HepG2 (cell line): Measurements from ENCODE around the gene GCSAM. TPM values are rescaled to one million over a fixed set of nuclear protein-coding genes. Genes with fewer than 3 reads are reported as not detected.

Source experiments
- ATAC-seq: fragments of 200-7000 bp; cut with Tn5 transposase; 3 replicates; pipeline ENCODE4 v1.9.1; 2020; ENCODE audit warnings: mild to moderate bottlenecking, moderate library complexity
- BruUV-seq: library from RNA; stranded (reverse); fragments of 400-500 nt; replicated peaks from 2 replicates; lab custom pipeline; 2021; lab: Mats Ljungman, UMichigan
- CTCF ChIA-PET: fragments of 300-600 bp; formaldehyde crosslinking; extraction: SDS; loops from one replicate; lab custom pipeline; 2021; ENCODE audit warnings: low total read pairs, inconsistent platforms, low intra/inter-chr PET ratio; lab: Yijun Ruan, JAX
- POLR2A ChIA-PET: fragments of 350-600 bp; sonication (Branson Sonifier 250); formaldehyde crosslinking; loops from one replicate; lab custom pipeline; 2020; ENCODE audit warnings: antibody characterized with exemption, inconsistent platforms; lab: Yijun Ruan, JAX
- DNase-seq: peaks from one replicate; pipeline ENCODE4 v3.0.0-alpha.2; 2015; ENCODE audit warnings: low spot score
- FAIRE-seq: peaks from 3 replicates; lab custom pipeline; 2011; peaks lifted over from hg19 to GRCh38; lab: Jason Lieb, UNC
- H2AFZ ChIP-seq: one replicate; pipeline ENCODE4 v1.6.1; 2011; ENCODE audit warnings: low read length, inconsistent platforms
- H3K27ac ChIP-seq: fragments of 300-600 bp; 3 replicates; pipeline ENCODE4 v1.8.0; 2011; ENCODE audit warnings: mixed run types, mild to moderate bottlenecking, mixed read lengths, low read length, inconsistent platforms; ENCODE audit not compliant: insufficient read depth; ENCODE audit errors: extremely low read length
- H3K27me3 ChIP-seq, 2 experiments: fragments of 200-600 bp in 1 of 2; 2 replicates in 1 of 2; 3 replicates in 1 of 2; pipeline versions ENCODE4 v1.6.0 to v1.8.0; 2011; ENCODE audit warnings: low read length in 2 of 2, mild to moderate bottlenecking in 2 of 2, moderate library complexity in 2 of 2, inconsistent platforms in 1 of 2; ENCODE audit not compliant: insufficient read depth in 2 of 2, control insufficient read depth in 1 of 2
- H3K36me3 ChIP-seq, 2 experiments: fragments of 200-600 bp in 1 of 2; replicated peaks in 1 of 2; 2 replicates in 1 of 2; 3 replicates in 1 of 2; pipeline versions ENCODE4 v1.5.1 to v1.8.0; 2011; ENCODE audit warnings: low read length in 2 of 2, inconsistent platforms in 1 of 2; ENCODE audit not compliant: insufficient read depth in 2 of 2, control insufficient read depth in 1 of 2
- H3K4me1 ChIP-seq: 2 replicates; pipeline ENCODE4 v1.5.1; 2012; ENCODE audit warnings: low read length, inconsistent platforms; ENCODE audit not compliant: insufficient read depth
- H3K4me2 ChIP-seq: 2 replicates; pipeline ENCODE4 v1.6.0; 2011; ENCODE audit warnings: low read depth, low read length, inconsistent platforms
- H3K4me3 ChIP-seq, 3 experiments: fragments of 200-600 bp in 1 of 3; sonication (generic), shearing (Covaris generic) in 1 of 3; replicated peaks in 1 of 3; 2 replicates each; pipeline ENCODE4 v1.5.1; 2011 to 2016; ENCODE audit warnings: low read length in 3 of 3, inconsistent platforms in 2 of 3, low read depth in 2 of 3, mild to moderate bottlenecking in 2 of 3, control low read depth in 1 of 3, mixed read lengths in 1 of 3; ENCODE audit not compliant: insufficient read depth in 1 of 3
- H3K79me2 ChIP-seq: one replicate; pipeline ENCODE4 v1.6.1; 2011; ENCODE audit warnings: low read length, inconsistent platforms; ENCODE audit not compliant: insufficient read depth
- H3K9ac ChIP-seq: 2 replicates; pipeline ENCODE4 v1.6.0; 2011; ENCODE audit warnings: mild to moderate bottlenecking, low read depth, low read length, inconsistent platforms; ENCODE audit not compliant: insufficient read depth
- H3K9me3 ChIP-seq: 2 replicates; pipeline ENCODE4 v1.5.1; 2012; ENCODE audit warnings: mild to moderate bottlenecking, low read length
- H4K20me1 ChIP-seq: 2 replicates; pipeline ENCODE4 v1.6.0; 2011; ENCODE audit warnings: inconsistent platforms, mild to moderate bottlenecking, low read length, moderate library complexity; ENCODE audit not compliant: insufficient read depth
- DNMT1 ChIP-seq: sonication (generic); formaldehyde crosslinking; IDR thresholded peaks from 2 replicates; pipeline ENCODE4 v1.5.1; 2020; ENCODE audit warnings: mild to moderate bottlenecking, missing genetic modification reagents
- ELF3 ChIP-seq: IDR thresholded peaks from 2 replicates; pipeline ENCODE4 v1.6.1; 2016; ENCODE audit warnings: missing genetic modification reagents, missing compliant biosample characterization
- GPN1 ChIP-seq: sonication (generic); formaldehyde crosslinking; IDR thresholded peaks from 2 replicates; pipeline ENCODE4 v1.5.1; 2020; ENCODE audit warnings: missing genetic modification reagents, borderline replicate concordance
- HOXA5 ChIP-seq: sonication (generic); formaldehyde crosslinking; IDR thresholded peaks from 2 replicates; pipeline ENCODE4 v1.4.0; 2020; ENCODE audit warnings: missing genetic modification reagents
- KDM2A ChIP-seq: sonication (generic); formaldehyde crosslinking; IDR thresholded peaks from 2 replicates; pipeline ENCODE4 v1.4.0; 2020; ENCODE audit warnings: low read depth, missing genetic modification reagents, borderline replicate concordance
- KLF15 ChIP-seq: sonication (generic); formaldehyde crosslinking; IDR thresholded peaks from 2 replicates; pipeline ENCODE4 v1.8.1; 2023; ENCODE audit warnings: borderline replicate concordance, mild to moderate bottlenecking, inconsistent platforms, missing genetic modification reagents, mixed read lengths
- MAZ ChIP-seq, 2 experiments: sonication (generic) in 1 of 2; formaldehyde crosslinking in 1 of 2; IDR thresholded peaks; 2 replicates each; pipeline versions ENCODE4 v1.5.0 to v1.6.1; 2012 to 2020; ENCODE audit warnings: low read depth in 2 of 2, mild to moderate bottlenecking in 2 of 2, borderline replicate concordance in 1 of 2, improper control_type of control experiment in 1 of 2, low read length in 1 of 2, missing genetic modification reagents in 1 of 2, moderate library complexity in 1 of 2
- MED8 ChIP-seq: sonication (generic); formaldehyde crosslinking; IDR thresholded peaks from 2 replicates; pipeline ENCODE4 v1.8.1; 2023; ENCODE audit warnings: mild to moderate bottlenecking, missing genetic modification reagents; ENCODE audit not compliant: insufficient replicate concordance
- NFKBIZ ChIP-seq: IDR thresholded peaks from 2 replicates; pipeline ENCODE4 v1.6.1; 2018; ENCODE audit warnings: missing genetic modification reagents, missing compliant biosample characterization
- NR2F2 ChIP-seq: IDR thresholded peaks from 2 replicates; pipeline ENCODE4 v1.6.1; 2012; ENCODE audit warnings: low read depth, inconsistent platforms, borderline replicate concordance
- SYNCRIP ChIP-seq: fragments of 200-400 bp; formaldehyde crosslinking; IDR thresholded peaks from 2 replicates; pipeline ENCODE4 v1.6.1; 2018; ENCODE audit warnings: mild to moderate bottlenecking, low read depth, low read length; ENCODE audit not compliant: insufficient read depth
- TBP ChIP-seq: sonication (generic); formaldehyde crosslinking; IDR thresholded peaks from 2 replicates; pipeline ENCODE4 v1.5.0; 2020; ENCODE audit warnings: missing genetic modification reagents
- TGIF2 ChIP-seq: IDR thresholded peaks from 2 replicates; pipeline ENCODE4 v1.6.1; 2016; ENCODE audit warnings: control low read depth, missing compliant biosample characterization
- ZNF142 ChIP-seq: sonication (generic); formaldehyde crosslinking; IDR thresholded peaks from 2 replicates; pipeline ENCODE4 v1.4.0; 2020; ENCODE audit warnings: missing genetic modification reagents
- ZNF317 ChIP-seq: sonication (generic); formaldehyde crosslinking; IDR thresholded peaks from 2 replicates; pipeline ENCODE4 v1.5.0; 2020; ENCODE audit warnings: mild to moderate bottlenecking, missing genetic modification reagents
- ZNF510 ChIP-seq: sonication (generic); formaldehyde crosslinking; IDR thresholded peaks from 2 replicates; pipeline ENCODE4 v1.4.0; 2020; ENCODE audit warnings: low read depth, mild to moderate bottlenecking, missing genetic modification reagents
- ZNF670 ChIP-seq: sonication (generic); formaldehyde crosslinking; IDR thresholded peaks from 2 replicates; pipeline ENCODE4 v1.8.0; 2022; ENCODE audit warnings: mild to moderate bottlenecking, missing genetic modification reagents, borderline replicate concordance
- WGBS: methylation state at CpG from one replicate; pipeline ENCODE4 v1.1.6; 2017; ENCODE audit warnings: low lambda C conversion rate; 5-methylcytosine and 5-hydroxymethylcytosine counted together
- in situ Hi-C: cut with HindIII; loops from 2 replicates; pipeline ENCODE4 v1.10.0; 2017; ENCODE audit warnings: low pct_unique_long_range_greater_than_20kb; ENCODE audit not compliant: extremely low pct_ligation_motif_present
- intact Hi-C: fragments of 100-400 bp; cut with micrococcal nuclease; formaldehyde crosslinking; loops from one replicate; pipeline ENCODE4 v1.10.0; 2022; ENCODE audit not compliant: unreplicated experiment
- polyA plus RNA-seq, 8 experiments: library from polyadenylated mRNA; depleted of rRNA in 3 of 8; stranded (reverse) in 7 of 8; unstranded in 1 of 8; fragments of >200 nt; fragmentation: Illumina TruSeq in 4 of 8; extraction: Trizol in 4 of 8; gene quantifications; 2 replicates each; pipeline versions ENCODE4 v1.2.1 to v1.2.3, GENCODE V29; 2011 to 2016; ENCODE audit warnings: low read depth in 4 of 8, missing spikeins in 1 of 8, mixed read lengths in 1 of 8; ENCODE audit not compliant: insufficient read depth in 1 of 8
- total RNA-seq, 5 experiments: library from RNA; depleted of rRNA; stranded (reverse); fragments of >200 nt; fragmentation: Illumina TruSeq; extraction: Trizol; gene quantifications; 2 replicates each; pipeline ENCODE4 v1.2.3, GENCODE V29; 2016; ENCODE audit warnings: low read depth in 1 of 5

The GCSAM gene
- total and polyA plus RNA-seq, 2 of the 13 experiments (the other 11 are each of a cell fraction or from before 2014, with no cell fraction given): not detected

- no peaks in the 10 kb centered on the region for H3K9me3 ChIP-seq
- H3K27ac ChIP-seq: no peak overlapping the region
- in situ Hi-C loops (no loop called here), intact Hi-C loops (no loop called here)
- no peaks in the 10 kb centered on the region for H3K4me1 ChIP-seq
- DNase-seq (no peak), FAIRE-seq (no peak), ATAC-seq (no peak)
- no peaks in the 10 kb centered on the region for H3K79me2 ChIP-seq
- H3K9ac ChIP-seq: no peak overlapping the region
- H3K27me3 ChIP-seq: no peaks in the 10 kb centered on the region
- H4K20me1 ChIP-seq: no peaks in the 10 kb centered on the region
- H3K36me3 ChIP-seq: no peaks in the 10 kb centered on the region
- TF ChIP-seq KLF15 (no peak), MAZ (IDR thresholded peaks at IDR 0.05; ENCODE audit: borderline replicate concordance, low read depth, low read length) (no peak), MAZ (CRISPR knock-in tag; IDR thresholded peaks at IDR 0.05; ENCODE audit: low read depth) (no peak), TGIF2 (no peak), HOXA5 (CRISPR knock-in tag) (no peak), ZNF317 (CRISPR knock-in tag) (no peak), ELF3 (CRISPR knock-in tag) (no peak), NFKBIZ (CRISPR knock-in tag) (no peak), ZNF670 (no peak), ZNF510 (no peak), MED8 (CRISPR knock-in tag) (no peak), KDM2A (no peak), GPN1 (CRISPR knock-in tag) (no peak), SYNCRIP (no peak), NR2F2 (no peak), TBP (CRISPR knock-in tag) (no peak), DNMT1 (no peak), ZNF142 (CRISPR knock-in tag) (no peak)
- no TSS peak for BruUV-seq
- no peak overlapping the region for H2AFZ ChIP-seq
- no peak overlapping the region for H3K4me3 ChIP-seq
- ChIA-PET CTCF (no interaction called here), POLR2A (no interaction called here)
- 17% methylated on average over 4 of the region's 5 CpGs for WGBS
- H3K4me2 ChIP-seq: no peak overlapping the region
These were observed 8.0 kb downstream of the GCSAM start for GRCh38 chr3:112124907-112125607.
